ENCODE data around the gene ATP6V0B.

The ATP6V0B gene

GRCh38 chr1:43979528-43980254, 4.9 kb downstream of the ATP6V0B start:
- Histone ChIP-seq H3K27ac (replicated peaks) (peak overlapping the region; percentile 48), H3K4me3 (replicated peaks; ENCODE audit: insufficient read depth, low read length) (peak overlapping the region; percentile 63), H3K27me3 (ENCODE audit: insufficient read depth, poor library complexity, severe bottlenecking) (no peaks in the 10 kb centered on the region)
- DNase-seq (ENCODE audit: low read depth in 1 of 2, low spot score in 1 of 2): peak; percentile 54 to 80
- TF ChIP-seq GABPA (IDR thresholded peaks at IDR 0.05; ENCODE audit: low read depth): no peak
- no peak for TF ChIP-seq SPI1 (IDR thresholded peaks at IDR 0.05; ENCODE audit: borderline replicate concordance, low read depth)
- TF ChIP-seq CTCF (IDR thresholded peaks at IDR 0.05; ENCODE audit: insufficient read depth, low read length): no peak
- TF ChIP-seq REST (IDR thresholded peaks at IDR 0.05; ENCODE audit: insufficient replicate concordance, low read depth): no peak
- peak; percentile 39; the same call in 1 of the 2 replicates for TF ChIP-seq POLR2AphosphoS5 (IDR thresholded peaks at IDR 0.05; ENCODE audit: low read depth)

GRCh38 chr1:43980255-43981134, 5.7 kb downstream of the ATP6V0B start:
- H3K27ac ChIP-seq (replicated peaks): peak overlapping the region; percentile 48
- DNase-seq (ENCODE audit: low read depth in 1 of 2, low spot score in 1 of 2): peak in 1 of 2 experiments; percentile 85
- peak overlapping the region; percentile 63 for H3K4me3 ChIP-seq (replicated peaks; ENCODE audit: insufficient read depth, low read length)
- TF ChIP-seq CTCF (IDR thresholded peaks at IDR 0.05; ENCODE audit: insufficient read depth, low read length): no peak
- H3K27me3 ChIP-seq (ENCODE audit: insufficient read depth, poor library complexity, severe bottlenecking): no peaks in the 10 kb centered on the region

GRCh38 chr1:43981135-43981491, 6.4 kb downstream of the ATP6V0B start:
- no peak for DNase-seq (ENCODE audit: low read depth in 1 of 2, low spot score in 1 of 2)
- Histone ChIP-seq H3K4me3 (replicated peaks; ENCODE audit: insufficient read depth, low read length) (no peak overlapping the region), H3K27ac (replicated peaks) (no peak overlapping the region), H3K27me3 (ENCODE audit: insufficient read depth, poor library complexity, severe bottlenecking) (no peaks in the 10 kb centered on the region)
- TF ChIP-seq GABPA (IDR thresholded peaks at IDR 0.05; ENCODE audit: low read depth) (no peak), REST (IDR thresholded peaks at IDR 0.05; ENCODE audit: insufficient replicate concordance, low read depth) (no peak), SPI1 (IDR thresholded peaks at IDR 0.05; ENCODE audit: borderline replicate concordance, low read depth) (no peak), CTCF (IDR thresholded peaks at IDR 0.05; ENCODE audit: insufficient read depth, low read length) (no peak), POLR2AphosphoS5 (IDR thresholded peaks at IDR 0.05; ENCODE audit: low read depth) (no peak)
